K562 (cell line): ENCODE results near the gene ZNRD2. TPM values are rescaled to one million over a fixed set of nuclear protein-coding genes. Genes with fewer than 3 reads are reported as not detected.
A peak's percentile ranks its signal among the peaks of the same experiment; 100 is the strongest.

ENCODE experiments used
- ATAC-seq: fragments of 200-7000 bp; cut with Tn5 transposase; 3 replicates; pipeline ENCODE4 v1.9.1; 2020; ENCODE audit warnings: moderate library complexity
- BruUV-seq: library from RNA; stranded (reverse); fragments of 400-500 nt; replicated peaks from 2 replicates; lab custom pipeline; 2021; lab: Mats Ljungman, UMichigan
- CTCF ChIA-PET: fragments of 300-600 bp; formaldehyde crosslinking; extraction: SDS; loops from one replicate; lab custom pipeline; 2021; ENCODE audit warnings: low intra/inter-chr PET ratio; lab: Yijun Ruan, JAX
- POLR2A ChIA-PET: fragments of 300-600, 350-650 bp; sonication (Branson Sonifier 250); formaldehyde crosslinking; extraction: SDS; loops from one replicate; lab custom pipeline; 2021; ENCODE audit warnings: antibody characterized with exemption, inconsistent platforms; lab: Yijun Ruan, JAX
- DNase-seq, 4 experiments: peaks; one replicate each; pipeline versions ENCODE4 v3.0.0 to v3.0.0-alpha.2; 2011 to 2018; ENCODE audit warnings: low spot score in 3 of 4, mixed read lengths in 3 of 4; ENCODE audit errors: extremely low read depth in 1 of 4
- FAIRE-seq: peaks from 2 replicates; lab custom pipeline; 2011; peaks lifted over from hg19 to GRCh38; lab: Jason Lieb, UNC
- H2AFZ ChIP-seq: 2 replicates; pipeline ENCODE4 v1.6.0; 2011; ENCODE audit warnings: low read depth, low read length, control low read depth, inconsistent platforms
- H3K27ac ChIP-seq: fragments of 200-600 bp; 3 replicates; pipeline ENCODE4 v1.8.0; 2011; ENCODE audit warnings: low read depth, mild to moderate bottlenecking, control low read depth, inconsistent platforms, low read length, moderate library complexity, mixed read lengths; ENCODE audit errors: extremely low read depth
- H3K27me3 ChIP-seq, 2 experiments: fragments of 300-600 bp in 1 of 2; 2 replicates in 1 of 2; 3 replicates in 1 of 2; pipeline versions ENCODE4 v1.6.0 to v1.8.0; 2011; ENCODE audit warnings: inconsistent platforms in 2 of 2, low read length in 2 of 2, mild to moderate bottlenecking in 1 of 2, mixed read lengths in 1 of 2, moderate library complexity in 1 of 2; ENCODE audit not compliant: control insufficient read depth in 2 of 2, insufficient read depth in 2 of 2
- H3K36me3 ChIP-seq: fragments of 300-600 bp; 3 replicates; pipeline ENCODE4 v1.8.0; 2011; ENCODE audit warnings: mild to moderate bottlenecking, low read length, inconsistent platforms; ENCODE audit not compliant: control insufficient read depth, insufficient read depth
- H3K4me1 ChIP-seq, 2 experiments: fragments of 200-600 bp in 1 of 2; replicated peaks in 1 of 2; 2 replicates in 1 of 2; 3 replicates in 1 of 2; pipeline versions ENCODE4 v1.5.1 to v1.8.0; 2011; ENCODE audit warnings: inconsistent platforms in 2 of 2, low read length in 2 of 2, mild to moderate bottlenecking in 1 of 2, mixed read lengths in 1 of 2, moderate library complexity in 1 of 2; ENCODE audit not compliant: control insufficient read depth in 2 of 2, insufficient read depth in 2 of 2
- H3K4me2 ChIP-seq: 2 replicates; pipeline ENCODE4 v1.6.1; 2011; ENCODE audit warnings: low read length, control low read depth, inconsistent platforms, mixed read lengths; ENCODE audit not compliant: insufficient read depth
- H3K4me3 ChIP-seq: fragments of 200-600 bp; sonication (generic), shearing (Covaris generic); 2 replicates; pipeline ENCODE4 v1.5.1; 2016; ENCODE audit warnings: control low read depth, inconsistent platforms
- H3K79me2 ChIP-seq: fragments of 200-600 bp; 3 replicates; pipeline ENCODE4 v1.8.0; 2011; ENCODE audit warnings: low read length, inconsistent platforms; ENCODE audit not compliant: control insufficient read depth, insufficient read depth
- H3K9ac ChIP-seq, 2 experiments: 2 replicates each; pipeline versions ENCODE4 v1.6.0 to v1.6.1; 2011; ENCODE audit warnings: low read depth in 2 of 2, low read length in 2 of 2, control low read depth in 1 of 2, inconsistent platforms in 1 of 2, mild to moderate bottlenecking in 1 of 2, mixed read lengths in 1 of 2; ENCODE audit not compliant: insufficient read depth in 1 of 2
- H3K9me1 ChIP-seq: one replicate; pipeline ENCODE4 v1.6.0; 2011; ENCODE audit warnings: inconsistent platforms, mild to moderate bottlenecking, low read length, moderate library complexity; ENCODE audit not compliant: control insufficient read depth, insufficient read depth
- H3K9me3 ChIP-seq: replicated peaks from 2 replicates; pipeline ENCODE4 v1.5.1; 2011; ENCODE audit warnings: low read depth, low read length, inconsistent platforms; ENCODE audit not compliant: control insufficient read depth, insufficient read depth
- H4K20me1 ChIP-seq: replicated peaks from 2 replicates; pipeline ENCODE4 v1.6.1; 2011; ENCODE audit warnings: low read length, inconsistent platforms, mixed read lengths; ENCODE audit not compliant: control insufficient read depth, insufficient read depth
- ETV6 ChIP-seq, 3 experiments: fragments of 150-350 bp in 1 of 3; sonication (generic) in 1 of 3; formaldehyde crosslinking in 1 of 3; IDR thresholded peaks; 2 replicates each; pipeline versions ENCODE4 v1.6.1 to v1.8.0; 2014 to 2022; ENCODE audit warnings: borderline replicate concordance in 2 of 3, low read depth in 2 of 3, antibody characterized with exemption in 1 of 3, low read length in 1 of 3, mild to moderate bottlenecking in 1 of 3, missing genetic modification reagents in 1 of 3
- KAT7 ChIP-seq: sonication (generic); formaldehyde crosslinking; IDR thresholded peaks from 2 replicates; pipeline ENCODE4 v1.8.0; 2022; ENCODE audit warnings: missing genetic modification reagents, mild to moderate bottlenecking, borderline replicate concordance
- PHF20 ChIP-seq: fragments of 450-650 bp; IDR thresholded peaks from 2 replicates; pipeline ENCODE4 v1.6.1; 2018; ENCODE audit not compliant: partially characterized antibody
- RB1 ChIP-seq: fragments of 450-650 bp; IDR thresholded peaks from 2 replicates; pipeline ENCODE4 v1.6.1; 2017; ENCODE audit warnings: low read depth, mild to moderate bottlenecking
- SAP30 ChIP-seq: fragments of 200-600 bp; sonication (generic); IDR thresholded peaks from 2 replicates; pipeline ENCODE4 v1.6.1; 2012; ENCODE audit warnings: borderline replicate concordance, low read depth, mild to moderate bottlenecking, moderate library complexity, low read length, control low read depth, inconsistent platforms; ENCODE audit not compliant: insufficient read depth, poor library complexity, severe bottlenecking
- TBL1XR1 ChIP-seq, 2 experiments: IDR thresholded peaks; 2 replicates each; pipeline ENCODE4 v1.6.1; 2012; ENCODE audit warnings: improper control_type of control experiment in 2 of 2, low read length in 2 of 2, mild to moderate bottlenecking in 1 of 2
- TEAD1 ChIP-seq, 2 experiments: fragments of 450-650 bp in 1 of 2; sonication (generic) in 1 of 2; formaldehyde crosslinking; IDR thresholded peaks; 2 replicates each; pipeline versions ENCODE4 v1.4.0 to v1.8.0; 2020 to 2022; ENCODE audit warnings: mild to moderate bottlenecking in 2 of 2, missing genetic modification reagents in 1 of 2
- YY1 ChIP-seq, 3 experiments: IDR thresholded peaks; 2 replicates each; pipeline ENCODE4 v1.6.1; 2011; ENCODE audit warnings: low read length in 2 of 3, mild to moderate bottlenecking in 2 of 3, moderate library complexity in 2 of 3, borderline replicate concordance in 1 of 3, control low read depth in 1 of 3, low read depth in 1 of 3; ENCODE audit not compliant: insufficient read depth in 3 of 3, insufficient replicate concordance in 2 of 3, control insufficient read depth in 1 of 3, insufficient read length in 1 of 3; ENCODE audit errors: extremely low read depth in 1 of 3
- ZFX ChIP-seq: sonication (generic); formaldehyde crosslinking; IDR thresholded peaks from 2 replicates; pipeline ENCODE4 v1.8.0; 2022; ENCODE audit warnings: mild to moderate bottlenecking, missing genetic modification reagents, moderate library complexity
- WGBS: fragments of 100-300 bp; shearing (Covaris generic); methylation state at CpG from one replicate; pipeline ENCODE4 v1.1.6; 2016; ENCODE audit warnings: low coverage, mixed read lengths; ENCODE audit not compliant: insufficient coverage; ENCODE audit errors: missing lambda C conversion rate; 5-methylcytosine and 5-hydroxymethylcytosine counted together
- in situ Hi-C: fragments of 300-500 bp; cut with MboI; formaldehyde crosslinking; loops from 4 replicates; pipeline ENCODE4 v1.15.0; 2018; ENCODE audit warnings: inconsistent platforms, mixed read lengths
- intact Hi-C: fragments of 100-400 bp; cut with micrococcal nuclease; formaldehyde crosslinking; loops from 2 replicates; pipeline ENCODE4 v1.14.2; 2022
- polyA plus RNA-seq, 8 experiments: library from polyadenylated mRNA; depleted of rRNA in 4 of 8; stranded (reverse) in 5 of 8; unstranded in 3 of 8; fragments of >200 nt; fragmentation: Nextera tagmentation in 2 of 8; fragmentation: Illumina TruSeq in 1 of 8; extraction: Ambion mirVana in 2 of 8; extraction: Trizol in 1 of 8; gene quantifications; 2 replicates each; pipeline versions ENCODE4 v1.2.1 to v1.2.3, GENCODE V29; 2011 to 2014; ENCODE audit warnings: inconsistent platforms in 1 of 8, missing spikeins in 1 of 8
- total RNA-seq, 7 experiments: library from RNA; depleted of rRNA in 6 of 7; stranded (reverse); fragments of >200 nt in 6 of 7; fragmentation: Illumina TruSeq in 2 of 7; extraction: Trizol in 2 of 7; gene quantifications; 2 replicates each; pipeline versions ENCODE4 v1.2.1 to v1.2.3, GENCODE V29; 2011 to 2021; ENCODE audit warnings: low replicate concordance in 1 of 7
- TF ChIP-seq, protein P1 (sequence below): fragments of 250-450 bp; sonication (Bioruptor Pico); IDR thresholded peaks from 2 replicates; pipeline ENCODE4 v1.9.0; 2021; ENCODE audit warnings: mild to moderate bottlenecking, inconsistent platforms
- TF ChIP-seq, protein P2 (sequence below): conservative IDR thresholded peaks from 2 replicates; pipeline ENCODE4 v1.6.1; 2011; ENCODE audit warnings: low read depth, mild to moderate bottlenecking, low read length; ENCODE audit not compliant: control insufficient read depth

The ZNRD2 gene
- total and polyA plus RNA-seq, 9 of the 15 experiments (the other 6 are each of a cell fraction or from before 2014, with no cell fraction given) = 13.4 to 129 (median 60.4) TPM

DNA sequence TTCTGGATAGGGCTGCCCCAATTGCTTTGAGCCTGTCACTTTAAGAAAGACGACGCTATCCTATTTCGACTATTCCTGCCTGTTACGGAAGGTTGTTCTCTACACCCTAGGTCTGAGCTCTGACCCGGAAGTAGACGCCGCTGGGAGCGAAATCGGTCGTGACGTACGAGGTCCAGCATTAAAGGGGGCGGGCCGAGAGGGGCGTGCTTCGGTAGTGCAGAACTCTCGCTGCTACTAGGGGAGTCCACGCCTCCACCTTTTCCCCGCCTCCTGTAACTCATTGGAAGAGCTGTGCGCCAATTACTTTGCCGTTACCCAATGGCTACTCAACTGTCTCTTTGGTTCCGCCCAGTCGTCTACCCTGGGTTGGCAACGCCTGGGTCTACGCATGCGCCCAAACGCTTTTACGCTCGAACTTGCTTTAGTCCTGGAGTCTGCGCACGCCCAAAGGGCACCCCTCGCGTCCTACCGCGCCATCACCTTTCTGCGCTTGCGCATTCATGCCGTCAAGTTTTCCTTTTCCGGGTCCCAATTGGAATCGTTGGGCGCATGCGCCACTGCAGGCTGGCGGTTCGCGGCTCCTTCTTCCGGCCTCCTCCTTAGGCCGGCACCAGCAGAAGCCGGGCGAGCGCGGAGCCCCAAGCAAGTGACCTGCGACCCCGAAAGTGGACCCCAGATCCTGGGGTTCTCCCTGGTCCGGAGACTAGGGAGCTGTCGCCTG, 45.1 kb downstream of the ZNRD2 start, which contains the start of gene PCNX3 (continued):
- TF ChIP-seq, protein P1, sequence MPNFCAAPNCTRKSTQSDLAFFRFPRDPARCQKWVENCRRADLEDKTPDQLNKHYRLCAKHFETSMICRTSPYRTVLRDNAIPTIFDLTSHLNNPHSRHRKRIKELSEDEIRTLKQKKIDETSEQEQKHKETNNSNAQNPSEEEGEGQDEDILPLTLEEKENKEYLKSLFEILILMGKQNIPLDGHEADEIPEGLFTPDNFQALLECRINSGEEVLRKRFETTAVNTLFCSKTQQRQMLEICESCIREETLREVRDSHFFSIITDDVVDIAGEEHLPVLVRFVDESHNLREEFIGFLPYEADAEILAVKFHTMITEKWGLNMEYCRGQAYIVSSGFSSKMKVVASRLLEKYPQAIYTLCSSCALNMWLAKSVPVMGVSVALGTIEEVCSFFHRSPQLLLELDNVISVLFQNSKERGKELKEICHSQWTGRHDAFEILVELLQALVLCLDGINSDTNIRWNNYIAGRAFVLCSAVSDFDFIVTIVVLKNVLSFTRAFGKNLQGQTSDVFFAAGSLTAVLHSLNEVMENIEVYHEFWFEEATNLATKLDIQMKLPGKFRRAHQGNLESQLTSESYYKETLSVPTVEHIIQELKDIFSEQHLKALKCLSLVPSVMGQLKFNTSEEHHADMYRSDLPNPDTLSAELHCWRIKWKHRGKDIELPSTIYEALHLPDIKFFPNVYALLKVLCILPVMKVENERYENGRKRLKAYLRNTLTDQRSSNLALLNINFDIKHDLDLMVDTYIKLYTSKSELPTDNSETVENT (CRISPR knock-in tag) = peak; percentile 32; the same call in 1 of the 2 replicates

DNA sequence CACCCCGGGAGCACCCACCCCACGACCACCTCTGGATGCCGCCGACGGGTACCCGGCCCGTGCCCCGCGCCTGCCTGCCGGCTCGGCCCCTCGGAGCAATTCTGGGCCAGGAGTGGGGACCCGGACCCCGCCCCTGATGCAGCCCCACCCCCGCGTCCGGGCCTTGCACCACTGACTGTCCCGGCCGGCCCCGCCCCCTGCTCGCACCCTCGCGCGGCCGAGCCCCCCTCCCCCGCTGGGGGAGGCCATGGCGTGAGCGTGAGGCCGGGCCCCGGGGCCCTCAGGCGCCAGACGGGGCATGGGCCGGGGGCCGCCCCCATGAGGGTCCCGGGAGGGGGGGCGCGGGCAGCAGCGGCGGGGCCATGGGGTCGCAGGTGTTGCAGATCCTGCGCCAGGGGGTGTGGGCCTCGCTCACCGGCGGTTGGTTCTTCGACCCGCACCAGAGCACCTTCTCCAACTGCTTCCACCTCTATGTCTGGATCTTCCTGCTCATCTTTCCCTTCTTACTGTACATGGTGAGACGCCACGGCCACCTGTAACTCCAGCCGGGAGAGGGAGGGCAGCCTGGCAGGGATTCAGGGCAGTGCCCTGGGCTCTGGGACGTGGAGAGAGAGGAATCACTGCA, 45.8 kb downstream of the ZNRD2 start:
- Histone ChIP-seq H3K79me2 (peaks cover 64% of the 10 kb centered on the region), H3K9ac (peak overlapping the region; percentile 85 to 97), H3K4me1 (peaks cover 28 to 76% of the 10 kb centered on the region in 2 experiments), H3K9me3 (no peaks in the 10 kb centered on the region), H4K20me1 (no peaks in the 10 kb centered on the region; the same call in 1 of the 2 replicates), H3K9me1 (no peaks in the 10 kb centered on the region), H3K4me2 (peak overlapping the region; percentile 90), H2AFZ (peak overlapping the region; percentile 72; the same call in 1 of the 2 replicates), H3K27me3 (no peaks in the 10 kb centered on the region), H3K4me3 (peak overlapping the region; percentile 94), H3K27ac (peak overlapping the region; percentile 74), H3K36me3 (peaks cover 53% of the 10 kb centered on the region; the same call in 2 of the 3 replicates)
- intact Hi-C loops = loop anchor here (2.0 kb wide), 1 partner anchor 21 kb away; no protein-coding TSS in a partner anchor
- WGBS = under 1% methylated on average over 18 of the region's 50 CpGs
- DNase-seq (peak; percentile 81 to 97 (median 93)), FAIRE-seq (no peak), ATAC-seq (peak; percentile 42)
- ChIA-PET POLR2A (interaction anchor here (0.5 to 2.0 kb wide), 12 partner anchors 10 to 275 kb away, joined by 3 to 18 read pairs (median 6); partner anchors contain the start of genes KCNK7 and MALAT1), CTCF (no interaction called here)
- in situ Hi-C loops = no loop called here
- BruUV-seq = no TSS peak
- peak in 1 of 3 experiments; percentile 48 for TF ChIP-seq YY1 (IDR thresholded peaks at IDR 0.05; ENCODE audit: borderline replicate concordance in 1 of 3, control insufficient read depth in 1 of 3, extremely low read depth in 1 of 3, insufficient read depth in 3 of 3, insufficient read length in 1 of 3, insufficient replicate concordance in 2 of 3, low read depth in 1 of 3, low read length in 2 of 3)
- TF ChIP-seq SAP30 = peak; percentile 58
- 0 out of 2 replicates have a peak, but pooled peaks have one; percentile 18 for TF ChIP-seq KAT7 (CRISPR knock-in tag)
- TF ChIP-seq ZFX (CRISPR knock-in tag) = peak; percentile 49
- peak; percentile 29 for TF ChIP-seq PHF20
- TF ChIP-seq ETV6 (IDR thresholded peaks at IDR 0.05; ENCODE audit: borderline replicate concordance in 1 of 2, low read depth in 2 of 2, low read length in 1 of 2) = no peak
- 0 out of 2 replicates have a peak, but pooled peaks have one; percentile 33 for TF ChIP-seq ETV6 (CRISPR knock-in tag; IDR thresholded peaks at IDR 0.05; ENCODE audit: borderline replicate concordance)
- TF ChIP-seq, protein P2, sequence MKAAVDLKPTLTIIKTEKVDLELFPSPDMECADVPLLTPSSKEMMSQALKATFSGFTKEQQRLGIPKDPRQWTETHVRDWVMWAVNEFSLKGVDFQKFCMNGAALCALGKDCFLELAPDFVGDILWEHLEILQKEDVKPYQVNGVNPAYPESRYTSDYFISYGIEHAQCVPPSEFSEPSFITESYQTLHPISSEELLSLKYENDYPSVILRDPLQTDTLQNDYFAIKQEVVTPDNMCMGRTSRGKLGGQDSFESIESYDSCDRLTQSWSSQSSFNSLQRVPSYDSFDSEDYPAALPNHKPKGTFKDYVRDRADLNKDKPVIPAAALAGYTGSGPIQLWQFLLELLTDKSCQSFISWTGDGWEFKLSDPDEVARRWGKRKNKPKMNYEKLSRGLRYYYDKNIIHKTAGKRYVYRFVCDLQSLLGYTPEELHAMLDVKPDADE = peak; percentile 78; the same call in 1 of the 2 replicates
- no peak for TF ChIP-seq TBL1XR1 (IDR thresholded peaks at IDR 0.05; ENCODE audit: low read length in 2 of 2)
- no peak for TF ChIP-seq TEAD1 (CRISPR knock-in tag; IDR thresholded peaks at IDR 0.05)
- 0 out of 2 replicates have a peak, but pooled peaks have one; percentile 46 for TF ChIP-seq RB1
